NCI-H1417 (cell line): ENCODE data around the gene ADORA2B.

Experiments used
- DNase-seq, 3 experiments: peaks; one replicate each; lab custom pipeline; 2025; lab: John Stamatoyannopoulos, UW

ADORA2B gene

DNA sequence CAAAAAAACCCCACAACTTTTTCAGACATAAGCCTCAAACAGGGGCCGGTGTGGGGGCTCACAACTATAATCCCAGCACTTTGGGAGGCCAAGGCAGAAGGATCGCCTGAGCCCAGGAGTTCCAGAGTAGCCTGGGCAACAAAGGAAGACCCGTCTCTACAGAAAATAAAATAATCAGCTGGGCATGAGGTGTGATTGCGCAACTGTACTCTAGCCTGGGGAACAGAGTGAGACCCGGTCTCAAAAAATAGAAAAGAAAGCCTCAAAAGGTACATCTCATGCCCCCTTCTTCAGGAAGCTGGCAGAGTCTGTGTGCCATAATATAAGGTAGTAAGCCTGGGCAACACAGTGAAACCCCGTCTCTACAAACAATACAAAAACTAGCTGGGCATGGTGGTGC lies 51.4 kb downstream of the ADORA2B start:
- DNase-seq: no peak

DNA sequence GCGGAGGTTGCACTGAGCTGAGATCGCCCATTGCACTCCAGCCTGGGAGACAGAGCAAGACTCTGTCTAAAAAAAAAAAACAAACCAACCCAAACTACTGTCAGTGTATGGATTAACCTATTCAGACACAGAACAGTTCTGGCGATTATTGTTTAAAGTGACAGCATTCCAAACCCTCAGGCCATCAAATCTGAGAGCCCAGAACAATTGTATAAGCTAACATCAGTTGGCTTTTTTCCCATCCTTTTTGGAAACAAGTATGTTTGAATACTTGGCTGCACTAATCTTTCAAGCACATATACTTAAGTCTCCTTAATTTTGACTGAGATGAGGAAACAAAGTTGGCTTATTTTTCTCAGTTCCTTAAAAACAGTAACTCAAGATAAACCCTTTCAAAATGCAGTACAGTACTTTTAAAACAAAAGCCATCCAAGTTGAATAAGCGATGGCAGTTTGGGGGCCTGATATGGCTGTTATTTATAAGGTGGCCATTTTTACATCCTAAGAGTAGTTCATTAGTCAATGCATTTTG lies 53.2 kb downstream of the ADORA2B start:
- no peak for DNase-seq

DNA sequence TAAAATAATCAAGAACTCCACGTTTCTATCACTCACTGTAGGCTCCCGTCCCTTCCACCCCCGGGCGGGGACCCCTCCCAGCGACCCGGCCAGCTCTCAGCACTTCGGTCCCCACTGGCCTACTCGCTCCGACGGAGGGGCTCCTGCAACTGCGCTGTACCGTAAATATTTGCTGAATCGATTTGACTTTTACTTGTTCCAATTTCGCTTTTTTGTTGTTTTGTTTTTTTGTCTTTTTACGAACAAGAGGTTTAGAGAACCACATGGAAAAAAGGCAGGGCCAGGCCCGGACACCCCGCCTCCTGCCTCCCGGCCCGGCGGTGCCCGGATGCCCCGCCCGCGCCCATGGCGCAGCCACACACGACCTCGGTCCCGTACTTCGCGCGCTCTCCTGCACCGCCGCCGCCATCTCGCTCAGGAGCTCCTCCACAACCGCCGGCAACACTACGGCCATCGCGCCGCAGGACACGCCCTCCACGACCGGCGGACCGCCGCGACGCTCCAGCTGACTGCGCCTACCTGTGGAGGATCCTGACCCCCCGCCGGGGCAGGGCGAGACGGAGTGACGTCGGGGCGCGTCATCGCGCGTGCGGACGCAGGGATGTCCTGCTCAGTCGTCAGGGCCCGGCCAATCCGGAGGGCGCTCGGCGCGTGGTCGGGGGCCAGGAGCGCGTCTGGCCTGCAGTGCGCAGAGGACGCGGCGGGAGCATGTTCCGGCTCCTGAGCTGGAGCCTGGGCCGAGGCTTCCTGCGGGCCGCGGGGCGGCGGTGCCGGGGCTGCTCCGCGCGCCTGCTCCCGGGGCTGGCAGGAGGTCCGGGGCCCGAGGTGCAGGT lies 54.4 kb downstream of the ADORA2B start, which contains the start of the genes TTC19 and ZSWIM7:
Gene TTC19 (plus strand): TSS at position 684 of the 833 bp plus-strand sequence. CDS start 25 bp downstream, at position 709.
Gene ZSWIM7 (minus strand): TSS at position 564 of the 833 bp plus-strand sequence. CDS start 110 bp downstream, at position 454.
- peak; percentile 91 to 95 (median 93) for DNase-seq

DNA sequence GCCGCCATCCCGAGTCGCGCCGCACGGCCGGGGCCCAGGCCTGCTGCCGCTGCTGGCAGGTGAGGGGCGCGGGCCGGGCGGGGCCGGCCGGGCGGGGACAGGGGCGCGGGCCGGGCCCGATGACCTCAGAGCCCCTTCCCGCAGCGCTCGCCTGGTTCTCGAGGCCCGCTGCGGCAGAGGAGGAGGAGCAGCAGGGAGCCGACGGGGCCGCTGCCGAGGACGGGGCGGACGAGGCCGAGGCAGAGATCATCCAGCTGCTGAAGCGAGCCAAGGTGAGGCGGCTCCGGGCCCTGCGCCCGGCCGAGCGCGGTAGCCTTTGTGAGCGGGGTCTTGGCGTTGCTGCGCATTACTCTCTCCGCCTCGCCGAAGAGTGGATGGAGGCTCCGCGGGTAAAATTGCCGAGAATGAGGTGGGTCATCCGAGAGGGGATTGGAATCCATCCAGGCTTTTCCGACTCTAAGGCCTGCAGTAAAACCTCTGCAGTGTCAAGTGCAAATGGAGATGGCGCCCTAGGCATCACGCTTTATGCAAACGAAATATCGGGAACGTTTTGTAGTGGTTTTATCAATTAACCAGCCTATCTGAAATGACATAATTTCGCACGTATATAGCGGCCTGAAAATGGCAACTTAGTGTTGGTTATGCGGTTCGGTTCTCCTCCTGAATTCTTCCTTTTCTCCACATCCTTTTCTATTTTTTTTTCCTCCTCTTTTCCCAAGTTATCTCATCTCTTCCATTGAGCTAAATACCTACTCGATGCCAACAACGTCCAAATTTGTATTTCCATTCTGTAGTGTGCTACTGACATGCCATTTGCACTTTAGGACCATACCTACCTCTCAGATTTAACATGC lies 55.3 kb downstream of the ADORA2B start:
- peak in 2 of 3 experiments; percentile 16 to 76 for DNase-seq

DNA sequence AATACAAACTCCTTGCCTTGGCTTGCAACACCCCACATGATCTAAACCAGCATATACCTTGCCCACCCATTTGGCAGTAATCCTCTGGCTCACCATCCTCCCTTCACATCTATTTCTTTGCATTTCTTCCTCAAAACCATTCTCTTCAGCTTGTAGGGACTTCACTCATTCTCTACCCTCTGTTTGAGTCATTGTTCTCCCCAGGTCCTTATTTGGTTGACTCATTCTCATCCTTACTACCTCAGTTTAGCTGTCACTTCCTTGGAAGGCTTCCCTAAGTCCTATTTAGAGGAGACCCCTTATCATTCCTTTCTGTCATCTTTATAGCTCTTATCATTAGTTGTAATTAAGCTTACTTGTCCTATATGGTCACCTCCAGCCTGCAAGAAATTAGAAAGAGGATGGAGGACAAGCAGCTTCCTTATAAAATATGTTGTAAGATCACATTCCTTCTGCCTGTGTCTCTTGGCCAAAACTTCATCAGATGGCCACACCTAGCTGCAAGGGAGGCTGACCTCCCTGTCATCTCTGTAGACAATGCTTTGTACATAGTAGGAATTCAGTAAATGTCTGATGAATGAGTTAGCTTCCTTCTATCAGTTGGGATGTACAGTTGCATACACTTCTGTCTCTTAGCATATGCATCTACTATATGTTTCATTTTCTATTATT lies 56.4 kb downstream of the ADORA2B start:
- DNase-seq: no peak

DNA sequence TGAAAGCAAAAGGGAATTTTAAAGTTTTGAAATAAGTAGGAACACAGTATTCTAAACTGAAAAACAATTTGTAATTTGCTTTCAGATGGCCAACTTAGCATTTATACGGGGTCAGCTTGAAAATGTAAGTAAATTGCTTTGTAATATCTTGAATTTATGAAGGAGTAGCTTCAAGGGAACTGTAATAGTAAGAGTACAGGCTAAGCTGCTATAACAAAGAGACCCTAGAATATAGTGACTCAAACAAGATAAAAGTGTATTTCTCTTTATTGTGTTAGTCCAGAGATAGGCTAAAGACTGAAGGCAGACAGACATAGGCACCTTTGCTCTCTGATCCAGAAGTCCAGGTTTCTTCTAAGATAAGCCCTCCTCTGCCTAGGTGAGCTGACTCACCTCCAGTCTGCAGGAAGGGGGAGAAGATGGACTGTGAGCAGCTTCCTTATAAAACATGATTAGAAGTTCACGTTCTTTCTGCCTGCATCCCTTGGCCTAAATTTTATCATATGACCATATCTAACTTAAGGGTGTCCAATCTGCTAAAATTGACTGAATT lies 57.9 kb downstream of the ADORA2B start:
- no peak for DNase-seq

DNA sequence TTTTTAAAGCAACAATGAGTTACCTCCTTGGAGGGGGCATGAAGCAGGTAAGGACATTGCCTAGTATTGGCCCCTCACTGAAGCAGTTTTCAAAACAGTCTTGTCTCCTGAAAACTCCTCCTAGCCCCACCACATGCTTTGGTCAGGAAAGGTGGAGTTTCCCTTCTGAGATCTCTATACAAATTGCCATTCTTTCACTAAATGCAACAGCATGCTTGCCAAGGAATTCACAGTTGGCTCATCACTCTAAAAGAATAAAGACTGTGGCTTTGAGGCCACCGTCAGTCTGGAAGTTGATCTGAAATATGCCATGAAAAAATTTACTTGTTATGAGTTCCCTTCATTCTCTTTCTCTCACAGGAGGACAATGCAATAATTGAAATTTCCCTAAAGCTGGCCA lies 58.9 kb downstream of the ADORA2B start:
- no peak for DNase-seq

DNA sequence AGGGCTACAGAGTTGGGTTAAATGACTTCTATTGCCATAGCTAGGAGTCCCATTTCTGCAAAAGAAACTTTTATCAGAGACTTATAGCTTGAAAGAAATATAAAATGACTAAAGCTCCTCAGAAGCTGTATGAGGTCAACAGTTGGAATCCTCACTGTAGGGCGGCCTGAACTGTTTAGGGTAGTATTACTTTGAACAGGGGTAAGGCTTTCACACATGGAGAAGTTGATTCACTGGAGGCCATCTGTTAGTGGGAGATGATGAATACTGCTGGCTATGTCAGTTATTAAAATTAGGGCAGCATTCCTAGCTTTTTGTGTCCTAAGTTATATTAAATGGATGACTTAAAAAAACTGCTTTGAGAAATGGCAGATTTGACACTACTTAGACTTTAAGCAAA lies 60.7 kb downstream of the ADORA2B start:
- no peak for DNase-seq

DNA sequence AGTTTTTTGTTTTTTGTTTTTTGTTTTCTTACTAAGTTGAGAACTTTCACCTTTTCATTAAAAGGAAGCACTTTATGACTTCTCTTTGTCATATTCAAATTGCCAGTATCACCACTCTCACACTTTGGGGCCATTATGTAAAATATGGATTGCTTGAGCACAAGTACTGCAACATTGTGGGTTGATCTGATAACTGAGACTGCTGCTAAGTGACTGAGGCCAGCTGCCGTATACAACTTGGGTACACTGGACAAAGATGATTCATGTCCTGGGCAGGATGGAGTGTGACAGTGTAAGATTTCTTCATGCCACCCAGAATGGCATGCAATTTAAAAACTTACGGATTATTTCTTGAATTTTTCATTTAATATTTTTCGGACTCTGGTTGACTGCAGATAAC lies 62.5 kb downstream of the ADORA2B start:
- no peak for DNase-seq

DNA sequence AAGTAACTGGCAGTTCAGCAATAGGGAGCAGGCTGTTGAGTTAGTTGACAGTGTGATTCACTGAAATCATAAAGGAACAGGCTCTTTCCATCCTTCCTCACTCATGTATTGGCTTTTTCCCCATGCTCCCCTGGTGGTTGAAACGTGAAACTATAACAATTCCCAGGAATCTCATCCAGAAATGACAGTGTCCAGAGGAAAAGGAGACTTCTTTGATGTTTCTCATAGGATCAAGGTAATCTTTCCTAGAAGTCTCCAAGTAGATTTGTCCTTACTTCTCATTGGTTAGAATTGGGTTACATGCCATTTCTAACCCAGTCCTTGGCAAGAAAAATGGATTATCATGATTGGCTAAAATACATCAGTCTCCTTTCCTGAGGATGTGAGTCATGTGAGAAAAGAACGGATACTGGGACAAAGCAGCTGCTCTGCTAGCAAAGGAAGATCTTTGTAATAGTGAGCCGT lies 69.0 kb downstream of the ADORA2B start:
- peak in 1 of 3 experiments; percentile 4 for DNase-seq

DNA sequence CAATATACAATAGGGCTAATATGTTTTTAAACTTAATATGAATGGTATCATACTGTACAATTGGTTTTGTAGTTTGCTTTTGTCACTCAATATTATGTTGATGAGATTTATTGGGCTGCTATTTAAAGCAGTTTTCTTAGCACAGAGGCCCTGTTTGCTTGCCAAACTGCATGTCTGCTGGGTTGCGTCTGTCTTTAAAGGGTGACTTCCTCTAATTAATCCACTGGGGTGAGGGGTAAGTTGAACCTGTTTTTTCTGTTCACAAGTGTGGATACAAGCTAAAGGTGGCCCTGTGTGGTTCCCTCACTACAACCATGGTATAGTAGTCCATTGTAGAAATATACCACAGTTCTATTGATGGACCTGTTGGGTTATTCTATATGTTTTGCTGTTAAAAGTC lies 74.4 kb downstream of the ADORA2B start:
- no peak for DNase-seq

DNA sequence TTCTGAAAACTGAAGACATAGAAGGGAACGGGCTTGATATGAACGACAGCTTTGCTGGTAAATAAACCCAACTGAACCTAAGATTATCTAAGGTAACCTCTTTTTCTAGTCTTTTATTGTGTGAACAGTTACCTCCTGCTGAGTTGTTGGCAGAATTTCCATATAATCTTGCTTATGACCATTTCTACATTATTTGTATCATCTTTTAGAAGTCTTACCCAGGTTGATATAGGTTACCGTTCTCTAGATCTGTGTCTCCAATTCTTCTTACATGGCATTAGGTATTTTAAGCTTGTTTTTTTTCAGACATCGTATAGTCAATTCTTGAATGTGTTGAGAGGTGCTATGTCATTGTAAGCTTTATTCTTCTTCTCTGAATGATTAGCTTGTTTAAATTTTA lies 79.0 kb downstream of the ADORA2B start:
- DNase-seq: no peak

DNA sequence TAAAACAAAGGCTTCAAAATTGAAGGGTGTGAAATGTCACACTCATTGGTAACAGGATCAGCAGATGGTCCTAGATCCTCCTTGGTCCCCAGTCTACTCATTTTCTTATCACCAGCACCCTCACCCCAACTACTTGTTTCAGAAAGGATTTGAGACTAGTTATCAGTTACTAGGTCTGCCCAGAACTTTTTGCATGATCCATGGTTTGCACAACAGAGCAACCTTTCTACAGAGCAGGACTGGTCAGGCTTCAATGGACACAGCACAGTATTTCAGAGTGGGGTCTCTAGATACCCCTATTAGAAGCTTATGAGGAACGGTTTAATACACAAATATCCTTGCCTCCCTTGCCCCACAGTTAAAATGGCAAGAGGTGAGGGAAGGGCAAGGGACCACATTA lies 80.3 kb downstream of the ADORA2B start:
- DNase-seq: no peak
